Smooth muscle cell of trachea (primary cell): ENCODE measurements around the gene PSMA5. TPM values are rescaled to one million over a fixed set of nuclear protein-coding genes. Genes with fewer than 3 reads are reported as not detected.

Experiments used
- total RNA-seq: library from RNA; depleted of rRNA; stranded (reverse); fragments of >200 nt; gene quantifications from 2 replicates; pipeline ENCODE4 v1.2.1, GENCODE V29; 2014

PSMA5 gene
- 30.4 and 60.2 TPM in 2 replicates for total RNA-seq

GRCh38 chr1:109426281-109427170 lies at the start of gene PSMA5:
PSMA5 (minus strand) TSS chr1:109426448; CDS start chr1:109426330, 118 bp downstream.

DNA sequence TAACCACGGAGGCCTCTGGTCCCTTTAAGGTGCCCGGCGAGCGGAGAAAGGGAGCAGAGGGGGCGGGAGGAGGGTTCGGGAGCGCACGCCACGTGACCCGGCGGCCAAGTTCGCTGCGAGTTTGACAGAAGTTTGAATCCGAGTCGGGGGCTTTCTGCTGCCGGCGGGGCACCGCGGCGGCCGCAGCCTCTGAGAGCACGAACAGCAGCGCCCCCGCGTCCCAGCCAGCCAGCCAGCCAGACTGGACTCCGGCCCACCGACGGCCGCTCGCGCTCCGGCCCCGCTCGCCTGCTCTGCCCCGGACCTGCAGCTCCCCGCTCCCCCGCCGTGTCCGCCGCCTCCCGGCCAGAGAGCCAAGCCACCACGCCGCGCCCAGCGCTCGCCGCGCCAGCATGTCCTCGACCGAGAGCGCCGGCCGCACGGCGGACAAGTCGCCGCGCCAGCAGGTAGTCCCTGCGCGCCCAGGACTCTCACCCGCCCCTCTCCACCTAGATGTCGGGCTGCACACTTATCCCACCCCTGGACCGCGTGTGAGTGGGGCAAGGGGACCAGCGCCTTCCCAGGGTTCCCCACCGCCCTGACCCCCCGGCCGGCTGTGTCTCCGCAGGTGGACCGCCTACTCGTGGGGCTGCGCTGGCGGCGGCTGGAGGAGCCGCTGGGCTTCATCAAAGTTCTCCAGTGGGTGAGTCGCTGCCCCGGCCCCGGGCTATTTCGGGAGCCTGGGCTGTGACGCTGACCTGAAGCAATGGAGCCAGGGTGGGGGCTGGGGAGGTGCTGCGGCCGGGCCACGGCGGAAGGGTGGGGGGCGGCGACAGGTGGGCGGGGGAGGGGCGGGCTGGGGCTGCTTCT lies 40.4 kb upstream of the PSMA5 start, which contains the start of gene SYPL2:
Gene SYPL2, plus strand, starts transcription at position 95 of the 849 bp plus-strand sequence. Its CDS starts 298 bp downstream, at position 393.

DNA sequence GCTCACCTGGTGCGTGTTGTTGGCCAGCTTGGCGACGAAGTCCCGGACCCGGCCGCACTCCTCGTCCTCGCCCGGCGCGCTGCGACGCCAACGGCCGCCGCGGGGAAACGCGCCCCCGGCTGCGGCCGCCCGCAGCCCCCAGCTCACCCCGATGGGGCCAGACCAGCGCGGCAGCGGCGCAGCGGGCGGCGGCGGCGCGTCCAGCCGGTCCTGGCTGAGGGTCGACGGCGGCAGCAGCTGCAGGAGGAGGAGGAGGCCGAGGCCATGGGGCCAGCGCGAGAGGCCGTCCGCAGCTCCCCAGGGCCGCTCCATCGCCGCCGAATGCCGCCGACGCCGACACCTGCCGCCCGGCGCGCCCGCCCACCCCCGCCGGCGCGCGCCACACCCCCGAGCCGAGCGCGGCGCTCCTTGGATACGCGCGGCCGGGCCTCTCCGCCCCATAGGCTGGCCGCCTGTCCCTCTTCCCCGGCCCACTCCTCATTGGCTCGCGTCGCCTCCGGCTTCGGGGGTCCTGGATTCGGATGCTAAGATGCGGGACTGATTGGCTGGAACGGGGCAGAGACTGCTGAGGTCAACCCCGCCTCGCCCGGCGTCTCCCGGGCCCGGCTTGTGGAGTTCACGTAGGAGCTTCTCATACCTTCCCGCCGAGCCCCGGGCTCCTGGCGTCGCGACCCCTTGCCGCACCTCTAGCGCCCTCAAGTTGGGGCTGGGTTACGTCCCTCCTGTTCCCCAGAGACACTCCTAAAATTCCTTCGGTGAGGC lies 28.5 kb downstream of the PSMA5 start, which contains the start of gene SORT1:
Gene SORT1, minus strand, starts transcription at position 338 of the 762 bp plus-strand sequence. Its CDS starts 26 bp downstream, at position 312.

Other genes with a start within 250 kb of the PSMA5 start
- gene SARS1, start 212.5 kb downstream of the PSMA5 start, total RNA-seq, result 262 and 277 TPM in 2 replicates
- 1.5 TPM in 2 replicates for gene CELSR2, start 176.9 kb downstream of the PSMA5 start, total RNA-seq
- 3.8 and 13.2 TPM in 2 replicates for gene PSRC1, start 143.3 kb downstream of the PSMA5 start, total RNA-seq
- not detected in 2 replicates for gene MYBPHL, start 119.4 kb downstream of the PSMA5 start, total RNA-seq
- gene SORT1, start 28.5 kb downstream of the PSMA5 start, total RNA-seq, result 8.9 and 9.6 TPM in 2 replicates
- 0.29 and 1.2 TPM in 2 replicates for gene SYPL2, start 40.1 kb upstream of the PSMA5 start, total RNA-seq
- 1.7 and 3.3 TPM in 2 replicates for gene ATXN7L2, start 57.5 kb upstream of the PSMA5 start, total RNA-seq
- 6.4 and 6.8 TPM in 2 replicates for gene CYB561D1, start 67.6 kb upstream of the PSMA5 start, total RNA-seq
- gene AMIGO1, start 83.3 kb upstream of the PSMA5 start, total RNA-seq, result 1.0 and 3.6 TPM in 2 replicates
- gene GPR61, start 113.4 kb upstream of the PSMA5 start, total RNA-seq, result under 0.01 TPM in 1 of 2 replicates, not detected in the other
- gene GNAI3, start 122.2 kb upstream of the PSMA5 start, total RNA-seq, result 13.6 and 21.8 TPM in 2 replicates
- 0.17 and 0.29 TPM in 2 replicates for gene GNAT2, start 193.2 kb upstream of the PSMA5 start, total RNA-seq
- gene AMPD2, start 193.4 kb upstream of the PSMA5 start, total RNA-seq, result 66.3 and 91.5 TPM in 2 replicates
- gene GSTM4, start 229.7 kb upstream of the PSMA5 start, total RNA-seq, result 23.5 and 28.2 TPM in 2 replicates
- 26.3 and 50.8 TPM in 2 replicates for gene GSTM2, start 241.6 kb upstream of the PSMA5 start, total RNA-seq